NCI-H345 treated with DMSO at 0.1 percent for 48 hours (cell line): ENCODE results near the gene RASGEF1C.
"Not testable (repeated sequence)": the region's sequence is repeated elsewhere in the genome, so short reads cannot be mapped to it uniquely, and the experiment has no call there.

Source experiments
- DNase-seq: peaks from one replicate; lab custom pipeline; 2025; ENCODE audit not compliant: unreplicated experiment; lab: John Stamatoyannopoulos, UW

The RASGEF1C gene

GRCh38 chr5:180137401-180138213 lies 71.4 kb downstream of the RASGEF1C start:
- DNase-seq, result no peak

GRCh38 chr5:180136630-180137381 lies 72.2 kb downstream of the RASGEF1C start:
- DNase-seq, result no peak

GRCh38 chr5:180135967-180136629 lies 72.9 kb downstream of the RASGEF1C start:
- no peak for DNase-seq

GRCh38 chr5:180135128-180135955 lies 73.7 kb downstream of the RASGEF1C start:
- no peak for DNase-seq

GRCh38 chr5:180133971-180134508 lies 75.0 kb downstream of the RASGEF1C start:
- no peak for DNase-seq

- no peak for DNase-seq
Measured at GRCh38 chr5:180133551-180133950, 75.5 kb downstream of the RASGEF1C start.

GRCh38 chr5:180133060-180133459 lies 76.0 kb downstream of the RASGEF1C start:
- no peak for DNase-seq

- no peak for DNase-seq
Measured at GRCh38 chr5:180130876-180131740, 77.9 kb downstream of the RASGEF1C start.

GRCh38 chr5:180130291-180130869 lies 78.6 kb downstream of the RASGEF1C start:
- no peak for DNase-seq

- DNase-seq, result no peak
Measured at GRCh38 chr5:180129291-180130190, 79.5 kb downstream of the RASGEF1C start.

- no peak for DNase-seq
Measured at GRCh38 chr5:180128671-180129261, 80.2 kb downstream of the RASGEF1C start.

- no peak for DNase-seq
Measured at GRCh38 chr5:180127682-180128670, 81.0 kb downstream of the RASGEF1C start.

- no peak for DNase-seq
Measured at GRCh38 chr5:180126716-180127681, 82.0 kb downstream of the RASGEF1C start.

- DNase-seq, result not testable (repeated sequence)
Measured at GRCh38 chr5:180126156-180126555, 82.9 kb downstream of the RASGEF1C start.

- not testable (repeated sequence) for DNase-seq
Measured at GRCh38 chr5:180124662-180125061, 84.3 kb downstream of the RASGEF1C start.
